K562 (cell line): ENCODE measurements around the gene MAD1L1. TPM values are rescaled to one million over a fixed set of nuclear protein-coding genes. Genes with fewer than 3 reads are reported as not detected.

Experiments
- ATAC-seq: fragments of 200-7000 bp; cut with Tn5 transposase; 3 replicates; pipeline ENCODE4 v1.9.1; 2020; ENCODE audit warnings: moderate library complexity
- BruUV-seq: library from RNA; stranded (reverse); fragments of 400-500 nt; replicated peaks from 2 replicates; lab custom pipeline; 2021; lab: Mats Ljungman, UMichigan
- CTCF ChIA-PET: fragments of 300-600 bp; formaldehyde crosslinking; extraction: SDS; loops from one replicate; lab custom pipeline; 2021; ENCODE audit warnings: low intra/inter-chr PET ratio; lab: Yijun Ruan, JAX
- POLR2A ChIA-PET: fragments of 300-600, 350-650 bp; sonication (Branson Sonifier 250); formaldehyde crosslinking; extraction: SDS; loops from one replicate; lab custom pipeline; 2021; ENCODE audit warnings: antibody characterized with exemption, inconsistent platforms; lab: Yijun Ruan, JAX
- DNase-seq, 4 experiments: peaks; one replicate each; pipeline versions ENCODE4 v3.0.0 to v3.0.0-alpha.2; 2011 to 2018; ENCODE audit warnings: low spot score in 3 of 4, mixed read lengths in 3 of 4; ENCODE audit errors: extremely low read depth in 1 of 4
- FAIRE-seq: peaks from 2 replicates; lab custom pipeline; 2011; peaks lifted over from hg19 to GRCh38; lab: Jason Lieb, UNC
- H2AFZ ChIP-seq: 2 replicates; pipeline ENCODE4 v1.6.0; 2011; ENCODE audit warnings: low read depth, low read length, control low read depth, inconsistent platforms
- H3K27ac ChIP-seq: fragments of 200-600 bp; 3 replicates; pipeline ENCODE4 v1.8.0; 2011; ENCODE audit warnings: low read depth, mild to moderate bottlenecking, control low read depth, inconsistent platforms, low read length, moderate library complexity, mixed read lengths; ENCODE audit errors: extremely low read depth
- H3K27me3 ChIP-seq, 2 experiments: fragments of 300-600 bp in 1 of 2; 2 replicates in 1 of 2; 3 replicates in 1 of 2; pipeline versions ENCODE4 v1.6.0 to v1.8.0; 2011; ENCODE audit warnings: inconsistent platforms in 2 of 2, low read length in 2 of 2, mild to moderate bottlenecking in 1 of 2, mixed read lengths in 1 of 2, moderate library complexity in 1 of 2; ENCODE audit not compliant: control insufficient read depth in 2 of 2, insufficient read depth in 2 of 2
- H3K36me3 ChIP-seq: fragments of 300-600 bp; 3 replicates; pipeline ENCODE4 v1.8.0; 2011; ENCODE audit warnings: mild to moderate bottlenecking, low read length, inconsistent platforms; ENCODE audit not compliant: control insufficient read depth, insufficient read depth
- H3K4me1 ChIP-seq, 2 experiments: fragments of 200-600 bp in 1 of 2; replicated peaks in 1 of 2; 2 replicates in 1 of 2; 3 replicates in 1 of 2; pipeline versions ENCODE4 v1.5.1 to v1.8.0; 2011; ENCODE audit warnings: inconsistent platforms in 2 of 2, low read length in 2 of 2, mild to moderate bottlenecking in 1 of 2, mixed read lengths in 1 of 2, moderate library complexity in 1 of 2; ENCODE audit not compliant: control insufficient read depth in 2 of 2, insufficient read depth in 2 of 2
- H3K4me2 ChIP-seq: 2 replicates; pipeline ENCODE4 v1.6.1; 2011; ENCODE audit warnings: low read length, control low read depth, inconsistent platforms, mixed read lengths; ENCODE audit not compliant: insufficient read depth
- H3K4me3 ChIP-seq: fragments of 200-600 bp; sonication (generic), shearing (Covaris generic); 2 replicates; pipeline ENCODE4 v1.5.1; 2016; ENCODE audit warnings: control low read depth, inconsistent platforms
- H3K79me2 ChIP-seq: fragments of 200-600 bp; 3 replicates; pipeline ENCODE4 v1.8.0; 2011; ENCODE audit warnings: low read length, inconsistent platforms; ENCODE audit not compliant: control insufficient read depth, insufficient read depth
- H3K9ac ChIP-seq, 2 experiments: 2 replicates each; pipeline versions ENCODE4 v1.6.0 to v1.6.1; 2011; ENCODE audit warnings: low read depth in 2 of 2, low read length in 2 of 2, control low read depth in 1 of 2, inconsistent platforms in 1 of 2, mild to moderate bottlenecking in 1 of 2, mixed read lengths in 1 of 2; ENCODE audit not compliant: insufficient read depth in 1 of 2
- H3K9me1 ChIP-seq: one replicate; pipeline ENCODE4 v1.6.0; 2011; ENCODE audit warnings: inconsistent platforms, mild to moderate bottlenecking, low read length, moderate library complexity; ENCODE audit not compliant: control insufficient read depth, insufficient read depth
- H3K9me3 ChIP-seq: replicated peaks from 2 replicates; pipeline ENCODE4 v1.5.1; 2011; ENCODE audit warnings: low read depth, low read length, inconsistent platforms; ENCODE audit not compliant: control insufficient read depth, insufficient read depth
- H4K20me1 ChIP-seq: replicated peaks from 2 replicates; pipeline ENCODE4 v1.6.1; 2011; ENCODE audit warnings: low read length, inconsistent platforms, mixed read lengths; ENCODE audit not compliant: control insufficient read depth, insufficient read depth
- DMBX1 ChIP-seq: fragments of 250-450 bp; sonication (Bioruptor Pico); IDR thresholded peaks from 2 replicates; pipeline ENCODE4 v1.8.0; 2022; ENCODE audit warnings: inconsistent platforms, mild to moderate bottlenecking, moderate library complexity, borderline replicate concordance
- ETV1 ChIP-seq: fragments of 450-650 bp; conservative IDR thresholded peaks from 2 replicates; pipeline ENCODE4 v1.6.1; 2016; ENCODE audit warnings: missing genetic modification characterization, control low read depth, low read depth, missing compliant biosample characterization
- KLF13 ChIP-seq: fragments of 450-650 bp; IDR thresholded peaks from 2 replicates; pipeline ENCODE4 v1.6.1; 2016; ENCODE audit warnings: missing genetic modification characterization, low read depth, mild to moderate bottlenecking, missing compliant biosample characterization, moderate library complexity, borderline replicate concordance
- KLF6 ChIP-seq: fragments of 250-450 bp; sonication (Bioruptor Pico); IDR thresholded peaks from 2 replicates; pipeline ENCODE4 v1.4.0; 2020; ENCODE audit warnings: mild to moderate bottlenecking, moderate library complexity, borderline replicate concordance
- STAT6 ChIP-seq: sonication (generic); formaldehyde crosslinking; IDR thresholded peaks from 2 replicates; pipeline ENCODE4 v1.8.1; 2023; ENCODE audit warnings: mild to moderate bottlenecking, missing genetic modification reagents
- ZNF124 ChIP-seq: sonication (generic); formaldehyde crosslinking; IDR thresholded peaks from 2 replicates; pipeline ENCODE4 v1.8.1; 2022; ENCODE audit warnings: missing genetic modification reagents
- ZNF445 ChIP-seq: fragments of 250-450 bp; sonication (Bioruptor Pico); IDR thresholded peaks from 2 replicates; pipeline ENCODE4 v1.4.0; 2020; ENCODE audit warnings: low read depth, mild to moderate bottlenecking, moderate library complexity
- WGBS: fragments of 100-300 bp; shearing (Covaris generic); methylation state at CpG from one replicate; pipeline ENCODE4 v1.1.6; 2016; ENCODE audit warnings: low coverage, mixed read lengths; ENCODE audit not compliant: insufficient coverage; ENCODE audit errors: missing lambda C conversion rate; 5-methylcytosine and 5-hydroxymethylcytosine counted together
- in situ Hi-C: fragments of 300-500 bp; cut with MboI; formaldehyde crosslinking; loops from 4 replicates; pipeline ENCODE4 v1.15.0; 2018; ENCODE audit warnings: inconsistent platforms, mixed read lengths
- intact Hi-C: fragments of 100-400 bp; cut with micrococcal nuclease; formaldehyde crosslinking; loops from 2 replicates; pipeline ENCODE4 v1.14.2; 2022
- polyA plus RNA-seq, 8 experiments: library from polyadenylated mRNA; depleted of rRNA in 4 of 8; stranded (reverse) in 5 of 8; unstranded in 3 of 8; fragments of >200 nt; fragmentation: Nextera tagmentation in 2 of 8; fragmentation: Illumina TruSeq in 1 of 8; extraction: Ambion mirVana in 2 of 8; extraction: Trizol in 1 of 8; gene quantifications; 2 replicates each; pipeline versions ENCODE4 v1.2.1 to v1.2.3, GENCODE V29; 2011 to 2014; ENCODE audit warnings: inconsistent platforms in 1 of 8, missing spikeins in 1 of 8
- total RNA-seq, 7 experiments: library from RNA; depleted of rRNA in 6 of 7; stranded (reverse); fragments of >200 nt in 6 of 7; fragmentation: Illumina TruSeq in 2 of 7; extraction: Trizol in 2 of 7; gene quantifications; 2 replicates each; pipeline versions ENCODE4 v1.2.1 to v1.2.3, GENCODE V29; 2011 to 2021; ENCODE audit warnings: low replicate concordance in 1 of 7

MAD1L1 gene
- total and polyA plus RNA-seq, 9 of the 15 experiments (the other 6 are each of a cell fraction or from before 2014, with no cell fraction given), result 1.7 to 89.7 (median 18.0) TPM

GRCh38 chr7:2202901-2203765, 29.6 kb downstream of the MAD1L1 start:
- ChIA-PET POLR2A (interaction anchor here (1.3 to 2.1 kb wide), 2 partner anchors 8 to 22 kb away, joined by 3 to 5 read pairs; no protein-coding TSS in a partner anchor), CTCF (no interaction called here)
- Histone ChIP-seq H3K4me1 (peaks cover 0 to 15% of the 10 kb centered on the region in 2 experiments; a peak in 1 of 5 replicates), H3K4me2 (no peak overlapping the region), H3K27me3 (no peaks in the 10 kb centered on the region), H3K79me2 (no peaks in the 10 kb centered on the region), H3K4me3 (no peak overlapping the region), H3K9me1 (no peaks in the 10 kb centered on the region), H3K9ac (no peak overlapping the region), H3K9me3 (no peaks in the 10 kb centered on the region), H3K36me3 (peaks cover 64% of the 10 kb centered on the region; the same call in 2 of the 3 replicates), H3K27ac (no peak overlapping the region), H4K20me1 (0 out of 2 replicates have a peak, but pooled peaks cover 3% of the 10 kb centered on the region), H2AFZ (no peak overlapping the region)
- FAIRE-seq (no peak), DNase-seq (no peak), ATAC-seq (no peak)
- in situ Hi-C loops (loop anchor here (10.0 kb wide), 1 partner anchor 618 kb away; no protein-coding TSS in a partner anchor), intact Hi-C loops (loop anchor here (10.0 kb wide), 1 partner anchor 628 kb away; the partner anchor contains the start of gene PSMG3)
- BruUV-seq, result no TSS peak
- WGBS, result 87% methylated on average over 20 of the region's 20 CpGs
- TF ChIP-seq STAT6 (CRISPR knock-in tag) (no peak), ZNF445 (CRISPR knock-in tag) (no peak), ETV1 (tag) (no peak), ZNF124 (CRISPR knock-in tag) (no peak), DMBX1 (no peak), KLF6 (CRISPR knock-in tag) (no peak), KLF13 (tag) (no peak)
